Panc1 (cell line): Measurements from ENCODE around the gene SPATA46. TPM values are rescaled to one million over a fixed set of nuclear protein-coding genes. Genes with fewer than 3 reads are reported as not detected.
"Not testable (repeated sequence)": the region's sequence is repeated elsewhere in the genome, so short reads cannot be mapped to it uniquely, and the experiment has no call there.

ENCODE experiments used
- ATAC-seq: fragments of 200-7000 bp; cut with Tn5 transposase; 2 replicates; pipeline ENCODE4 v1.9.1; 2020; ENCODE audit warnings: mild to moderate bottlenecking, moderate library complexity
- BruUV-seq: library from RNA; stranded (reverse); fragments of 400-500 nt; replicated peaks from 2 replicates; lab custom pipeline; 2021; lab: Mats Ljungman, UMichigan
- CTCF ChIA-PET: fragments of 300-600 bp; sonication (Branson Sonifier 250); formaldehyde crosslinking; loops from one replicate; lab custom pipeline; 2022; ENCODE audit warnings: antibody characterized with exemption; lab: Charles Lee
- POLR2A ChIA-PET: fragments of 300-600 bp; sonication (Branson Sonifier 250); formaldehyde crosslinking; loops from one replicate; lab custom pipeline; 2022; ENCODE audit warnings: antibody characterized with exemption; lab: Charles Lee
- DNase-seq: peaks from one replicate; pipeline ENCODE4 v3.0.0-alpha.2; 2010; ENCODE audit warnings: low read depth, low spot score
- H3K27ac ChIP-seq: 2 replicates; pipeline ENCODE4 v1.5.1; 2011; ENCODE audit warnings: mild to moderate bottlenecking, low read length, inconsistent platforms
- H3K27me3 ChIP-seq: fragments of 200-500 bp; sonication (Bioruptor generic); 2 replicates; pipeline ENCODE4 v1.6.0; 2014; ENCODE audit warnings: low read length, inconsistent platforms; ENCODE audit not compliant: control insufficient read depth, insufficient read depth
- H3K36me3 ChIP-seq: fragments of 200-500 bp; sonication (Bioruptor generic); 2 replicates; pipeline ENCODE4 v1.5.1; 2014; ENCODE audit warnings: inconsistent platforms, mild to moderate bottlenecking, low read length, moderate library complexity; ENCODE audit not compliant: control insufficient read depth, insufficient read depth
- H3K4me1 ChIP-seq: 2 replicates; pipeline ENCODE4 v1.5.1; 2011; ENCODE audit warnings: inconsistent platforms, mild to moderate bottlenecking, low read length, moderate library complexity; ENCODE audit not compliant: control insufficient read depth, insufficient read depth
- H3K4me3 ChIP-seq, 2 experiments: 2 replicates each; pipeline ENCODE4 v1.5.1; 2011 to 2012; ENCODE audit warnings: low read depth in 2 of 2, low read length in 2 of 2, mild to moderate bottlenecking in 2 of 2, inconsistent platforms in 1 of 2, moderate library complexity in 1 of 2
- H3K9me3 ChIP-seq: fragments of 200-500 bp; sonication (Bioruptor generic); 2 replicates; pipeline ENCODE4 v1.5.1; 2014; ENCODE audit warnings: low read depth, mild to moderate bottlenecking, inconsistent platforms, low read length, moderate library complexity; ENCODE audit not compliant: control insufficient read depth, insufficient read depth
- POLR2AphosphoS5 ChIP-seq: IDR thresholded peaks from 2 replicates; pipeline ENCODE4 v1.6.1; 2012; ENCODE audit warnings: mild to moderate bottlenecking, low read depth, low read length, moderate library complexity
- SIN3A ChIP-seq: IDR thresholded peaks from 2 replicates; pipeline ENCODE4 v1.6.1; 2012; ENCODE audit warnings: low read depth, mild to moderate bottlenecking, low read length, moderate library complexity, borderline replicate concordance; ENCODE audit not compliant: insufficient read depth
- TCF7L2 ChIP-seq: IDR thresholded peaks from 2 replicates; pipeline ENCODE4 v1.6.1; 2011; ENCODE audit warnings: mild to moderate bottlenecking, low read depth, low read length, inconsistent platforms
- in situ Hi-C: cut with HindIII; loops from 2 replicates; pipeline ENCODE4 v1.10.0; 2016; ENCODE audit warnings: low sequenced_read_pairs, low pct_unique_long_range_greater_than_20kb
- intact Hi-C: fragments of 100-400 bp; cut with micrococcal nuclease; formaldehyde crosslinking; loops from one replicate; pipeline ENCODE4 v1.10.0; 2022; ENCODE audit not compliant: unreplicated experiment
- total RNA-seq: library from RNA; stranded (reverse); gene quantifications from one replicate; pipeline ENCODE4 v1.2.1, GENCODE V29; 2021; ENCODE audit not compliant: unreplicated experiment
- TF ChIP-seq, protein P1 (sequence below): fragments of 450-650 bp; IDR thresholded peaks from 2 replicates; pipeline ENCODE4 v1.5.1; 2017; ENCODE audit warnings: mild to moderate bottlenecking
- TF ChIP-seq, protein P2 (sequence below), 2 experiments: IDR thresholded peaks; 2 replicates each; pipeline ENCODE4 v1.6.1; 2011 to 2012; ENCODE audit warnings: low read depth in 2 of 2, control low read depth in 1 of 2, low read length in 1 of 2, mild to moderate bottlenecking in 1 of 2, moderate library complexity in 1 of 2; ENCODE audit not compliant: insufficient read depth in 1 of 2

Gene SPATA46
- total RNA-seq, 1 experiment from 2014 or later, result not detected

DNA sequence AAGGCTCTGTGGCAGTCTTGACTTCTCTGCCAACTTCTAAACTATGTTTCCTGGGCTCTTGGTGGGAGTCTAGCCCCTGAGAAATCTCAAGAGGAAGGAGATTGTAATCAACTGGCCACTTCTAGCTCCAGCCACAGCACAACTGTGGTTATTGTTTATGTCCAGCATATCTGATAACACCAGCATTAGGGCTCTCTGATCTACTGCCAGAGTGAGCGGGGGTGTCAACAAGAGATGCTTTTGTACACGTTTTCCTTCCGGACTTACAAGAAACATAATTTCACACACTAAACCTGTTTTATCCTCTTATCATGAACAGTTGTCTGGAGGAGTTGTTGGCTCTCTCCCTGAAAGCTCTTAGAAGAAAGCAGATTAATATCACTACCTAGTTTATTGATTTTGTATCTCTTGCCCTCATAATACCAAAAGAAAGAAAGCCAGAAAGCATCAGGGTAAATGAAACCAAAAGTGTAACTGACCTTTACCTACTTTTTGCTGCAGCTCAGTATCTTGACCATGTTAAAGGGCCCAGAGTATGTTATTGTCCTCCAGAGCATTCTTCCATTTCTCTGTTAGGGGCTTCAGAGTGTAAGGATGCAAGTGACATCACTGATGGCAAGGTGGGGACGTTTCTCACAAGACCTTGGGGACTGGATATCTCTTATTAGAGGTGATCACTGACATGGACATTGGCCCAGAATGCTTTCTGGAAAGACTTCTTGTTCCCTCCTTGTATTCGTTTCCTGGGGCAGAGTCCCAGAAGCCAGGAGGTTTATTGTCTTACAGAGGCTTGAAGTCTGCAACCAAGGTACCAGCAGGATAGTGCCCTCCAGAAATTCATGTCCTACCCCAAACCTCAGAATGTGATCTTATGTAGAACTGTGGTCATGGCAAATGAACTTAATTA is 44.9 kb upstream of the SPATA46 start:
- H3K36me3 ChIP-seq, result no peaks in the 10 kb centered on the region
- ChIA-PET CTCF (interaction anchor here (0.7 kb wide), 1 partner anchor 398 kb away, joined by 3 read pairs; the partner anchor contains the start of gene OLFML2B), POLR2A (no interaction called here)
- no peaks in the 10 kb centered on the region for H3K9me3 ChIP-seq
- intact Hi-C loops, result no loop called here
- no TSS peak for BruUV-seq
- TF ChIP-seq TCF7L2, result peak; percentile 90
- TF ChIP-seq, protein P1, sequence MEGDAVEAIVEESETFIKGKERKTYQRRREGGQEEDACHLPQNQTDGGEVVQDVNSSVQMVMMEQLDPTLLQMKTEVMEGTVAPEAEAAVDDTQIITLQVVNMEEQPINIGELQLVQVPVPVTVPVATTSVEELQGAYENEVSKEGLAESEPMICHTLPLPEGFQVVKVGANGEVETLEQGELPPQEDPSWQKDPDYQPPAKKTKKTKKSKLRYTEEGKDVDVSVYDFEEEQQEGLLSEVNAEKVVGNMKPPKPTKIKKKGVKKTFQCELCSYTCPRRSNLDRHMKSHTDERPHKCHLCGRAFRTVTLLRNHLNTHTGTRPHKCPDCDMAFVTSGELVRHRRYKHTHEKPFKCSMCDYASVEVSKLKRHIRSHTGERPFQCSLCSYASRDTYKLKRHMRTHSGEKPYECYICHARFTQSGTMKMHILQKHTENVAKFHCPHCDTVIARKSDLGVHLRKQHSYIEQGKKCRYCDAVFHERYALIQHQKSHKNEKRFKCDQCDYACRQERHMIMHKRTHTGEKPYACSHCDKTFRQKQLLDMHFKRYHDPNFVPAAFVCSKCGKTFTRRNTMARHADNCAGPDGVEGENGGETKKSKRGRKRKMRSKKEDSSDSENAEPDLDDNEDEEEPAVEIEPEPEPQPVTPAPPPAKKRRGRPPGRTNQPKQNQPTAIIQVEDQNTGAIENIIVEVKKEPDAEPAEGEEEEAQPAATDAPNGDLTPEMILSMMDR, result no peak
- no peak for TF ChIP-seq POLR2AphosphoS5
- in situ Hi-C loops, result no loop called here
- ATAC-seq (peak; percentile 38; the same call in 1 of the 2 replicates), DNase-seq (no peak)
- H3K4me3 ChIP-seq, result no peak overlapping the region
- no peaks in the 10 kb centered on the region for H3K27me3 ChIP-seq
- no peak overlapping the region for H3K27ac ChIP-seq
- H3K4me1 ChIP-seq, result no peaks in the 10 kb centered on the region

- H3K27ac ChIP-seq, result no peak overlapping the region
- in situ Hi-C loops (no loop called here), intact Hi-C loops (no loop called here)
- no peaks in the 10 kb centered on the region for H3K4me1 ChIP-seq
- ATAC-seq (no peak), DNase-seq (no peak)
- TF ChIP-seq, protein P1, result no peak
- TF ChIP-seq POLR2AphosphoS5, result no peak
- no peak for TF ChIP-seq TCF7L2
- no peak for TF ChIP-seq SIN3A
- TF ChIP-seq, protein P2, sequence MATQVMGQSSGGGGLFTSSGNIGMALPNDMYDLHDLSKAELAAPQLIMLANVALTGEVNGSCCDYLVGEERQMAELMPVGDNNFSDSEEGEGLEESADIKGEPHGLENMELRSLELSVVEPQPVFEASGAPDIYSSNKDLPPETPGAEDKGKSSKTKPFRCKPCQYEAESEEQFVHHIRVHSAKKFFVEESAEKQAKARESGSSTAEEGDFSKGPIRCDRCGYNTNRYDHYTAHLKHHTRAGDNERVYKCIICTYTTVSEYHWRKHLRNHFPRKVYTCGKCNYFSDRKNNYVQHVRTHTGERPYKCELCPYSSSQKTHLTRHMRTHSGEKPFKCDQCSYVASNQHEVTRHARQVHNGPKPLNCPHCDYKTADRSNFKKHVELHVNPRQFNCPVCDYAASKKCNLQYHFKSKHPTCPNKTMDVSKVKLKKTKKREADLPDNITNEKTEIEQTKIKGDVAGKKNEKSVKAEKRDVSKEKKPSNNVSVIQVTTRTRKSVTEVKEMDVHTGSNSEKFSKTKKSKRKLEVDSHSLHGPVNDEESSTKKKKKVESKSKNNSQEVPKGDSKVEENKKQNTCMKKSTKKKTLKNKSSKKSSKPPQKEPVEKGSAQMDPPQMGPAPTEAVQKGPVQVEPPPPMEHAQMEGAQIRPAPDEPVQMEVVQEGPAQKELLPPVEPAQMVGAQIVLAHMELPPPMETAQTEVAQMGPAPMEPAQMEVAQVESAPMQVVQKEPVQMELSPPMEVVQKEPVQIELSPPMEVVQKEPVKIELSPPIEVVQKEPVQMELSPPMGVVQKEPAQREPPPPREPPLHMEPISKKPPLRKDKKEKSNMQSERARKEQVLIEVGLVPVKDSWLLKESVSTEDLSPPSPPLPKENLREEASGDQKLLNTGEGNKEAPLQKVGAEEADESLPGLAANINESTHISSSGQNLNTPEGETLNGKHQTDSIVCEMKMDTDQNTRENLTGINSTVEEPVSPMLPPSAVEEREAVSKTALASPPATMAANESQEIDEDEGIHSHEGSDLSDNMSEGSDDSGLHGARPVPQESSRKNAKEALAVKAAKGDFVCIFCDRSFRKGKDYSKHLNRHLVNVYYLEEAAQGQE (IDR thresholded peaks at IDR 0.05; ENCODE audit: insufficient read depth in 1 of 2, low read depth in 2 of 2, low read length in 1 of 2), result no peak
- H3K27me3 ChIP-seq, result no peaks in the 10 kb centered on the region
- no TSS peak for BruUV-seq
- H3K4me3 ChIP-seq, result no peak overlapping the region
- CTCF ChIA-PET, result no interaction called here
- H3K9me3 ChIP-seq, result no peaks in the 10 kb centered on the region
- POLR2A ChIA-PET, result no interaction called here
- no peaks in the 10 kb centered on the region for H3K36me3 ChIP-seq
Observed at GRCh38 chr1:162420120-162420519, 43.5 kb upstream of the SPATA46 start.

- CTCF ChIA-PET, DNase-seq, H3K27ac ChIP-seq, H3K4me3 ChIP-seq, intact Hi-C loops, H3K27me3 ChIP-seq, in situ Hi-C loops, ATAC-seq, H3K36me3 ChIP-seq, H3K9me3 ChIP-seq, BruUV-seq, H3K4me1 ChIP-seq: not testable (repeated sequence)
- POLR2A ChIA-PET, result interaction anchor here (0.6 kb wide), 1 partner anchor 30 kb away, joined by 3 read pairs; no protein-coding TSS in a partner anchor
Observed at GRCh38 chr1:162419450-162419931, 42.8 kb upstream of the SPATA46 start.

DNA sequence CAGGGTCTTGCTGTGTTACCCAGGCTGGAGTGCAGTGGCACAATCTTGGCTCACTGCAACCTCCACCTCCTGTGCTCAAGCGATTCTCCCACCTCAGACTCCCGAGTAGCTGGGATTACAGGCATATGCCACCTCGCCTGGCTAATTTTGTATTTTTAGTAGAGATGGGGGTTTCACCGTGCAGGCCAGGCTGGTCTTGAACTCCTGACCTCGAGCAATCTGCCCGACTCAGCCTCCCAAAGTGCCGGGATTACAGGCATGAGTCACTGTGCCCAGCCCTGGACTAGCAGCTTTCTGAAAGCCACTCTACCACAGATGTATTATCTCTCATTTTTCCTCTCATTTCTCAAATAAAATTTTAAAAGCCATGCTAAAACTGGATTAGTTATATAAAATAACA is 41.9 kb upstream of the SPATA46 start:
- H3K4me3 ChIP-seq, in situ Hi-C loops, H3K4me1 ChIP-seq, intact Hi-C loops, H3K27me3 ChIP-seq, H3K9me3 ChIP-seq, H3K36me3 ChIP-seq, BruUV-seq, ATAC-seq, H3K27ac ChIP-seq, DNase-seq: not testable (repeated sequence)
- CTCF ChIA-PET, result interaction anchor here (0.6 kb wide), 1 partner anchor 382 kb away, joined by 3 read pairs; no protein-coding TSS in a partner anchor
- POLR2A ChIA-PET, result interaction anchor here (0.6 kb wide), 2 partner anchors 19 to 29 kb away, joined by 3 to 5 read pairs; no protein-coding TSS in a partner anchor
